MCF 10A (cell line): ENCODE measurements around the gene AURKB. TPM values are rescaled to one million over a fixed set of nuclear protein-coding genes. Genes with fewer than 3 reads are reported as not detected.

Experiments used
- BruUV-seq: library from RNA; stranded (reverse); fragments of 400-500 nt; replicated peaks from 2 replicates; lab custom pipeline; 2021; lab: Mats Ljungman, UMichigan
- CTCF ChIA-PET: fragments of 300-600 bp; sonication (Branson Sonifier 250); formaldehyde crosslinking; extraction: SDS; loops from one replicate; lab custom pipeline; 2021; ENCODE audit warnings: antibody characterized with exemption, inconsistent platforms; lab: Yijun Ruan, JAX
- POLR2A ChIA-PET: fragments of 300-600, 350-650 bp; sonication (Branson Sonifier 250); formaldehyde crosslinking; extraction: SDS; loops from one replicate; lab custom pipeline; 2020; ENCODE audit warnings: antibody characterized with exemption, inconsistent platforms; lab: Yijun Ruan, JAX
- DNase-seq: peaks from one replicate; pipeline ENCODE4 v3.0.0-alpha.2; 2018; ENCODE audit not compliant: unreplicated experiment
- H3K27ac Mint-ChIP-seq: one replicate; pipeline ENCODE4 v1.8.0; 2022; ENCODE audit warnings: mild to moderate bottlenecking, low read depth, mixed read lengths; ENCODE audit not compliant: unreplicated experiment
- H3K27me3 Mint-ChIP-seq: one replicate; pipeline ENCODE4 v1.8.0; 2022; ENCODE audit warnings: mixed read lengths; ENCODE audit not compliant: insufficient read depth, unreplicated experiment
- H3K36me3 Mint-ChIP-seq: one replicate; pipeline ENCODE4 v1.8.0; 2022; ENCODE audit warnings: mild to moderate bottlenecking, moderate library complexity, mixed read lengths; ENCODE audit not compliant: insufficient read depth, unreplicated experiment
- H3K4me1 Mint-ChIP-seq: one replicate; pipeline ENCODE4 v1.8.0; 2022; ENCODE audit warnings: mixed read lengths; ENCODE audit not compliant: insufficient read depth, unreplicated experiment
- H3K4me3 Mint-ChIP-seq: one replicate; pipeline ENCODE4 v1.8.0; 2022; ENCODE audit warnings: mild to moderate bottlenecking, moderate library complexity, mixed read lengths; ENCODE audit not compliant: unreplicated experiment
- H3K9me3 Mint-ChIP-seq: one replicate; pipeline ENCODE4 v1.8.0; 2022; ENCODE audit warnings: mixed read lengths; ENCODE audit not compliant: unreplicated experiment
- intact Hi-C: fragments of 100-400 bp; cut with micrococcal nuclease; formaldehyde crosslinking; loops from 2 replicates; pipeline ENCODE4 v1.14.1; 2022
- total RNA-seq: library from RNA; stranded (reverse); gene quantifications from 2 replicates; pipeline ENCODE4 v1.2.3, GENCODE V29; 2022
- TF ChIP-seq, protein P1 (sequence below): fragments of 200-600 bp; IDR thresholded peaks from one replicate; pipeline ENCODE4 v1.8.0; 2022; ENCODE audit warnings: antibody characterized with exemption, mild to moderate bottlenecking; ENCODE audit not compliant: unreplicated experiment

AURKB gene
- total RNA-seq, 1 experiment from 2014 or later = 33.6 TPM

DNA sequence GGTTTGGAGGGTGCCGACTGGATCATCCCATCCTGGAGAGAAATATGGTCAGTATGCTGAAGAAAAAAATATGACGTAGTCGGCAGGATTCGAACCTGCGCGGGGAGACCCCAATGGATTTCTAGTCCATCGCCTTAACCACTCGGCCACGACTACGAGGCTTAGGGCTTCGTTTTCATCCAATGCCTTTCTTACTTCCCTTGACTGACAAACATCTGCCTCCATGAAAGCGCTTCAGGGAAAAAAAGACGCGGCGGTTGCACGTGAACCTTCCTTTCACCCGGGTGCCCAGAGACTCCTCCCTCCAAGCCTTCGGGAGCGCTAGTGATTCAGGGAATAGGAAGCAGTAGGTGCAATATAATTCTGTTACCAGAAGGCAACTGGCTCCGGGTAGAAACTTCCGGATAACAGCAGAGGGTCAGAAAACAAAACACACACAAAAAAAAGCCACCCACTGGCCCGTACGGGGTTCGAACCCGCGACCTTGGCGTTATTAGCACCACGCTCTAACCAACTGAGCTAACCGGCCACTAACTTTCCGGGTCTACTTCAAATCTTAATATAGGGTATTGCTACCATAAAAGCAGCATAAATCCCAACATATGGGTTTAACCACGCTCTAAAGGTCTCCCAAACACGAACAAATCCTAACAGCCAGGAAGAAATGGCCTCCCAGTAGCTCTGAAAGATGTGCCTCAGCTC lies 16.3 kb upstream of the AURKB start:
- CTCF ChIA-PET = interaction anchor here (1.0 kb wide), 1 partner anchor 538 kb away, joined by 4 read pairs; the partner anchor contains the start of gene WRAP53
- H3K4me1 Mint-ChIP-seq = peaks cover 24% of the 10 kb centered on the region
- no peaks in the 10 kb centered on the region for H3K27me3 Mint-ChIP-seq
- BruUV-seq = no TSS peak
- H3K36me3 Mint-ChIP-seq = peaks cover 76% of the 10 kb centered on the region
- intact Hi-C loops = loop anchor here (1.0 kb wide), 4 partner anchors 21 to 106 kb away; no protein-coding TSS in a partner anchor
- peak overlapping the region; percentile 75 for H3K4me3 Mint-ChIP-seq
- peak; percentile 95 for DNase-seq
- TF ChIP-seq, protein P1, sequence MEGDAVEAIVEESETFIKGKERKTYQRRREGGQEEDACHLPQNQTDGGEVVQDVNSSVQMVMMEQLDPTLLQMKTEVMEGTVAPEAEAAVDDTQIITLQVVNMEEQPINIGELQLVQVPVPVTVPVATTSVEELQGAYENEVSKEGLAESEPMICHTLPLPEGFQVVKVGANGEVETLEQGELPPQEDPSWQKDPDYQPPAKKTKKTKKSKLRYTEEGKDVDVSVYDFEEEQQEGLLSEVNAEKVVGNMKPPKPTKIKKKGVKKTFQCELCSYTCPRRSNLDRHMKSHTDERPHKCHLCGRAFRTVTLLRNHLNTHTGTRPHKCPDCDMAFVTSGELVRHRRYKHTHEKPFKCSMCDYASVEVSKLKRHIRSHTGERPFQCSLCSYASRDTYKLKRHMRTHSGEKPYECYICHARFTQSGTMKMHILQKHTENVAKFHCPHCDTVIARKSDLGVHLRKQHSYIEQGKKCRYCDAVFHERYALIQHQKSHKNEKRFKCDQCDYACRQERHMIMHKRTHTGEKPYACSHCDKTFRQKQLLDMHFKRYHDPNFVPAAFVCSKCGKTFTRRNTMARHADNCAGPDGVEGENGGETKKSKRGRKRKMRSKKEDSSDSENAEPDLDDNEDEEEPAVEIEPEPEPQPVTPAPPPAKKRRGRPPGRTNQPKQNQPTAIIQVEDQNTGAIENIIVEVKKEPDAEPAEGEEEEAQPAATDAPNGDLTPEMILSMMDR = no peak
- no peaks in the 10 kb centered on the region for H3K9me3 Mint-ChIP-seq
- H3K27ac Mint-ChIP-seq = peak overlapping the region; percentile 92
- POLR2A ChIA-PET = interaction anchor here (0.6 to 13.2 kb wide), 17 partner anchors 9 to 234 kb away, joined by 3 to 352 read pairs (median 3); partner anchors contain the start of genes ALOXE3, AURKB, BORCS6 and CTC1

DNA sequence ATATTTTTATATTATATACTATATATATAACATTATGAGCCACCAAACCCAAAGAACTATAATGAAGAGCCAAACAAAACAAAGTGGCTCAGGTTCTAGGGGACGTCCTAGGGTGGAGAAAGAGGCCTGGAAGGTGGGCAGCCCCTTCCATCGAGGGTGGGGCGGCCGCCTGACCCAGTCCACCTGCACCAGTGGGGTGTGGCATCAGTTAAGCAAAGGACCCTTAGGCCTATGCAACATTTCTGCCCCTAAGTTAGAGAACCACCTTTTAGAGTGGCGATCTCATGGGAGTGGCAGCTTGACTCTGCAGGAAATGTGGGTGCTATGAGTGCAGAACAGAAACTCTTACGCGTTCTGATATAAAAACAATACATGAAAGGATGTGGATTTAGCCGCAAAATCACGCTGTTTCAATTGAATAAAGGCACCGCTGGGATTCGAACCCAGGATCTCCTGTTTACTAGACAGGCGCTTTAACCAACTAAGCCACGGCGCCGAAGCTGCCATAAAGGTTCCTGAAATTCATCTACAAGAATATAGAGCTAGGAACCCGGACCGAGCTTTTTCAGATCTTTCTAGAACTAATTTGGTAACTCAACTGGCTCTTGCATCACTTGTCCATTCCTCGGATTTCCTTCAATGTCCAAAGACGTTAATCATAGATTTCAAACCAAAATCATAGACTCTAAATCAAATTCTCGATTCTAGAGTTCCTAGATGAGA lies 15.6 kb upstream of the AURKB start:
- peak; percentile 84 for DNase-seq
- peaks cover 76% of the 10 kb centered on the region for H3K36me3 Mint-ChIP-seq
- H3K4me3 Mint-ChIP-seq = peak overlapping the region; percentile 75
- no peaks in the 10 kb centered on the region for H3K27me3 Mint-ChIP-seq
- H3K9me3 Mint-ChIP-seq = no peaks in the 10 kb centered on the region
- peak overlapping the region; percentile 92 for H3K27ac Mint-ChIP-seq
- ChIA-PET POLR2A (interaction anchor here (0.7 to 13.2 kb wide), 11 partner anchors 13 to 233 kb away, joined by 3 to 352 read pairs (median 10); partner anchors contain the start of genes ALOXE3, AURKB, BORCS6 and CTC1), CTCF (interaction anchor here (0.7 to 1.0 kb wide), 2 partner anchors 146 to 538 kb away, joined by 3 to 4 read pairs; partner anchors contain the start of gene WRAP53)
- peaks cover 24% of the 10 kb centered on the region for H3K4me1 Mint-ChIP-seq
- TSS peak; percentile 60 for BruUV-seq
- TF ChIP-seq, protein P1 = no peak
- intact Hi-C loops = loop anchor here (1.0 kb wide), 4 partner anchors 21 to 106 kb away; no protein-coding TSS in a partner anchor

DNA sequence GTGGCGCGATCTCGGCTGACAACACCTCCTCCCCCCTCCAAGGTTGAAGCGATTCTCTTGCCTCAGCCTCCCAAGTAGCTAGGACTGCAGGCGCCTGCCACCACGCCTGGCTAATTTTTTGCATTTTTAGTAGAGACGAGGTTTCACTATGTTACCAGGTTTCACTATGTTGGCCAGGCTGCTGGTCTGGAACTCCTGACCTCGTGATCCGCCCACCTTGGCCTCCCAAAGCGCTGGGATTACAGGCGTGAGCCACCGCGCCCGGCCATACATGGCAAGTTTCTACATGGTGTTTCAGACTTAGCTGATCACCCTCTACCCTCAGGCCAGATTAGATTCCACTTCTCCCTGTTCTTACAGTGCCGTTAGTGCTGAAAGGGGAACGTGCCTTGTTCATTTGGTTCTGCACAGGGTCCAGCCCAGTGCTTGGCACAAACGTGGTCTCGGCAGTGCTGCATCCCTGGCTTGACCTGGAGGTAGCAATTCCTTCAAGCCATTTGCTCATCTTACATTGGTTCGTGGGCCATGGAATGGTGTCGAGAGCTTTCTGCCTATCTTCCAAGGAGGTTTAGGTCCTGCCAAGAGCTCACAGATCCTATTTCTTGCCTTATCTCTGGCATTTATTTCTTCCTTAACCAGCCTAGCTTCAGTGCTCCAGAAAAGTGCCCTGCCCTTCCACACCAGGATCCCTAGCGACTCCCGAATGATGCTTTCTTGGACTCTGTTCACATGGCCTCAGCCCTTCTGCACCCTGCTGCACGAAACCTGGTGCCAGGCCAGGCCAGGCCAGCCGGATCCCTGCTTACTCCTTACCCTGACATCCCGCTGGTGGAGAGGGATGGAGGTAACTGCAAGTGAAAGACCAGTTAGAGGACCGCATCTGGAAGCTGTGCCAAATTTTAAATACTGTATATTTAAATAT lies 14.8 kb upstream of the AURKB start:
- H3K27ac Mint-ChIP-seq = peak overlapping the region; percentile 97
- peaks cover 24% of the 10 kb centered on the region for H3K4me1 Mint-ChIP-seq

More for the DNA sequence above, 14.8 kb upstream of the AURKB start:
- ChIA-PET CTCF (interaction anchor here (0.6 to 5.1 kb wide), 5 partner anchors 8 to 537 kb away, joined by 3 to 42 read pairs (median 3); partner anchors contain the start of genes BORCS6, CTC1 and WRAP53), POLR2A (interaction anchor here (0.6 to 13.2 kb wide), 11 partner anchors 14 to 236 kb away, joined by 3 to 352 read pairs (median 13); partner anchors contain the start of genes ALOXE3, AURKB, BORCS6 and CTC1)
- H3K27me3 Mint-ChIP-seq = no peaks in the 10 kb centered on the region
- no peak for DNase-seq
- peak overlapping the region; percentile 19 for H3K4me3 Mint-ChIP-seq
- no peaks in the 10 kb centered on the region for H3K9me3 Mint-ChIP-seq
- BruUV-seq = no TSS peak
- intact Hi-C loops = loop anchor here (5.0 kb wide), 1 partner anchor 157 kb away; the partner anchor contains the start of gene RPL26
- peaks cover 74% of the 10 kb centered on the region for H3K36me3 Mint-ChIP-seq
- TF ChIP-seq, protein P1 = no peak
